SU-DHL-6 (cell line): ENCODE measurements around the gene HLF.

Experiments used
- EZH2phosphoT487 ChIP-seq: fragments of 200-600 bp; sonication (generic), shearing (Covaris generic); conservative IDR thresholded peaks from 2 replicates; pipeline ENCODE4 v1.6.1; 2018; ENCODE audit warnings: mild to moderate bottlenecking, antibody characterized with exemption, low read length, moderate library complexity, mixed read lengths
- TF ChIP-seq, protein P1 (sequence below): fragments of 200-600 bp; sonication (generic); IDR thresholded peaks from one replicate; pipeline ENCODE4 v1.5.1; 2017; ENCODE audit warnings: antibody characterized with exemption, mild to moderate bottlenecking, low read length, moderate library complexity; ENCODE audit not compliant: insufficient read depth, poor library complexity, severe bottlenecking

DNA sequence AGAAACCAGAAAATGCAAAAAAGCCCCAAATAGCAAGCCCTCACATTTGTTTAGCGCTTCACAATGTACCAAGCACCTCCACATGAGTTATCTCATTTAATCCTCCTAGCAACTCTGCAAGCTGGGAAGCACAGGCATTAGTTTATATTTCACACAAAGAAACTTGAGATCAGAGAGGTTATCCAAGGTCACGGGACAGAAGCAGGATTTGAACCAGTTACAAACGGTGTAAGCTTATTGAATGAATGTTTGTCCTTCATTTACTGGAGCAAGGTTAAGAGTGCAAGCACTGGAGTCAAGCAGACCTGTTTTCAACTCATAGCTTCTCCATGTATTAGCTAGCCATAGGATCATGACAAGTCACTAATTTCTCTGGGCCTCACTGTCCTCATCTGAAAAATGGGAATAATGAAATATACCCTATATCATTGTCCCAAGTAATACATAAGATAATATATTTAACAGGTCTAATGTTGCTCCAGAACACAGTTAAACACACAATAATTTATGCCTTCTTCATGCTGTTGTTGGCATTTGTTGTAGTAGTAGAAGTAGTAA, 6.1 kb upstream of the HLF start:
- TF ChIP-seq, protein P1, sequence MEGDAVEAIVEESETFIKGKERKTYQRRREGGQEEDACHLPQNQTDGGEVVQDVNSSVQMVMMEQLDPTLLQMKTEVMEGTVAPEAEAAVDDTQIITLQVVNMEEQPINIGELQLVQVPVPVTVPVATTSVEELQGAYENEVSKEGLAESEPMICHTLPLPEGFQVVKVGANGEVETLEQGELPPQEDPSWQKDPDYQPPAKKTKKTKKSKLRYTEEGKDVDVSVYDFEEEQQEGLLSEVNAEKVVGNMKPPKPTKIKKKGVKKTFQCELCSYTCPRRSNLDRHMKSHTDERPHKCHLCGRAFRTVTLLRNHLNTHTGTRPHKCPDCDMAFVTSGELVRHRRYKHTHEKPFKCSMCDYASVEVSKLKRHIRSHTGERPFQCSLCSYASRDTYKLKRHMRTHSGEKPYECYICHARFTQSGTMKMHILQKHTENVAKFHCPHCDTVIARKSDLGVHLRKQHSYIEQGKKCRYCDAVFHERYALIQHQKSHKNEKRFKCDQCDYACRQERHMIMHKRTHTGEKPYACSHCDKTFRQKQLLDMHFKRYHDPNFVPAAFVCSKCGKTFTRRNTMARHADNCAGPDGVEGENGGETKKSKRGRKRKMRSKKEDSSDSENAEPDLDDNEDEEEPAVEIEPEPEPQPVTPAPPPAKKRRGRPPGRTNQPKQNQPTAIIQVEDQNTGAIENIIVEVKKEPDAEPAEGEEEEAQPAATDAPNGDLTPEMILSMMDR: no peak
- TF ChIP-seq EZH2phosphoT487: no peak
